PC-3 (cell line): ENCODE results near the gene CYTH2. TPM values are rescaled to one million over a fixed set of nuclear protein-coding genes. Genes with fewer than 3 reads are reported as not detected.

Experiments
- ATAC-seq: fragments of 200-7000 bp; cut with Tn5 transposase; 2 replicates; pipeline ENCODE4 v1.9.1; 2020; ENCODE audit warnings: mild to moderate bottlenecking, moderate library complexity
- BruUV-seq: library from RNA; stranded (reverse); fragments of 400-500 nt; replicated peaks from 2 replicates; lab custom pipeline; 2021; lab: Mats Ljungman, UMichigan
- CTCF ChIA-PET: fragments of 300-600 bp; sonication (Branson Sonifier 250); formaldehyde crosslinking; loops from one replicate; lab custom pipeline; 2022; ENCODE audit warnings: antibody characterized with exemption; lab: Charles Lee
- POLR2A ChIA-PET: fragments of 300-600 bp; sonication (Branson Sonifier 250); formaldehyde crosslinking; loops from one replicate; lab custom pipeline; 2022; ENCODE audit warnings: antibody characterized with exemption; ENCODE audit not compliant: unreplicated experiment; lab: Charles Lee
- DNase-seq: peaks from one replicate; pipeline ENCODE4 v3.0.0-alpha.2; 2015
- H2AFZ ChIP-seq: fragments of 300-600 bp; sonication (generic); 2 replicates; pipeline ENCODE4 v1.6.0; 2016; ENCODE audit warnings: antibody characterized with exemption, low read length
- H3F3A ChIP-seq: fragments of 300-600 bp; sonication (generic); one replicate; pipeline ENCODE4 v1.6.0; 2017; ENCODE audit warnings: antibody characterized with exemption, low read length, control low read depth, mild to moderate bottlenecking; ENCODE audit not compliant: unreplicated experiment
- H3K27ac ChIP-seq: fragments of 300-600 bp; sonication (generic); 2 replicates; pipeline ENCODE4 v1.5.1; 2016; ENCODE audit warnings: mild to moderate bottlenecking, low read length
- H3K27me3 ChIP-seq: fragments of 300-600 bp; sonication (generic); 2 replicates; pipeline ENCODE4 v1.6.1; 2016; ENCODE audit warnings: low read length, mixed read lengths
- H3K36me3 ChIP-seq: fragments of 300-600 bp; sonication (generic); 2 replicates; pipeline ENCODE4 v1.6.1; 2016; ENCODE audit warnings: low read depth, mixed run types, low read length, mixed read lengths
- H3K4me1 ChIP-seq: fragments of 300-600 bp; sonication (generic); 2 replicates; pipeline ENCODE4 v1.5.1; 2016; ENCODE audit warnings: low read length; ENCODE audit not compliant: insufficient read depth
- H3K4me2 ChIP-seq: fragments of 300-600 bp; sonication (generic); 2 replicates; pipeline ENCODE4 v1.6.0; 2016; ENCODE audit warnings: low read length
- H3K4me3 ChIP-seq: fragments of 300-600 bp; sonication (generic); 2 replicates; pipeline ENCODE4 v1.5.1; 2016; ENCODE audit warnings: mild to moderate bottlenecking, low read length, mixed read lengths
- H3K79me2 ChIP-seq: fragments of 300-600 bp; sonication (generic); 2 replicates; pipeline ENCODE4 v1.6.1; 2017; ENCODE audit warnings: low read length, mixed read lengths
- H3K9ac ChIP-seq: fragments of 300-600 bp; sonication (generic); 2 replicates; pipeline ENCODE4 v1.6.0; 2016; ENCODE audit warnings: mild to moderate bottlenecking, low read length
- H3K9me2 ChIP-seq: fragments of 300-600 bp; sonication (generic); replicated peaks from 2 replicates; pipeline ENCODE4 v1.6.1; 2016; ENCODE audit warnings: mixed run types, low read length, mixed read lengths
- H3K9me3 ChIP-seq: fragments of 300-600 bp; sonication (generic); 2 replicates; pipeline ENCODE4 v1.6.1; 2016; ENCODE audit warnings: low read length, mixed read lengths
- H4K20me1 ChIP-seq: fragments of 300-600 bp; sonication (generic); 2 replicates; pipeline ENCODE4 v1.6.1; 2016; ENCODE audit warnings: low read length, mixed read lengths
- EZH2 ChIP-seq: fragments of 300-600 bp; sonication (generic); IDR thresholded peaks from one replicate; pipeline ENCODE4 v1.6.1; 2017; ENCODE audit warnings: antibody characterized with exemption, mild to moderate bottlenecking, low read length; ENCODE audit not compliant: unreplicated experiment
- EZH2phosphoT487 ChIP-seq: fragments of 300-600 bp; sonication (generic); IDR thresholded peaks from 2 replicates; pipeline ENCODE4 v1.6.1; 2018; ENCODE audit warnings: mild to moderate bottlenecking, antibody characterized with exemption, low read length, borderline replicate concordance
- intact Hi-C: fragments of 100-400 bp; cut with micrococcal nuclease; formaldehyde crosslinking; loops from 2 replicates; pipeline ENCODE4 v1.9.0; 2023
- total RNA-seq: library from RNA; depleted of rRNA; stranded (reverse); fragments of >200 nt; gene quantifications from 2 replicates; pipeline ENCODE4 v1.2.3, GENCODE V29; 2014
- TF ChIP-seq, protein P1 (sequence below): fragments of 300-600 bp; sonication (generic); conservative IDR thresholded peaks from 2 replicates; pipeline ENCODE4 v1.5.1; 2017; ENCODE audit warnings: antibody characterized with exemption, low read depth, mild to moderate bottlenecking, low read length

Gene CYTH2
- total RNA-seq, 1 experiment from 2014 or later, result 50.5 TPM

DNA sequence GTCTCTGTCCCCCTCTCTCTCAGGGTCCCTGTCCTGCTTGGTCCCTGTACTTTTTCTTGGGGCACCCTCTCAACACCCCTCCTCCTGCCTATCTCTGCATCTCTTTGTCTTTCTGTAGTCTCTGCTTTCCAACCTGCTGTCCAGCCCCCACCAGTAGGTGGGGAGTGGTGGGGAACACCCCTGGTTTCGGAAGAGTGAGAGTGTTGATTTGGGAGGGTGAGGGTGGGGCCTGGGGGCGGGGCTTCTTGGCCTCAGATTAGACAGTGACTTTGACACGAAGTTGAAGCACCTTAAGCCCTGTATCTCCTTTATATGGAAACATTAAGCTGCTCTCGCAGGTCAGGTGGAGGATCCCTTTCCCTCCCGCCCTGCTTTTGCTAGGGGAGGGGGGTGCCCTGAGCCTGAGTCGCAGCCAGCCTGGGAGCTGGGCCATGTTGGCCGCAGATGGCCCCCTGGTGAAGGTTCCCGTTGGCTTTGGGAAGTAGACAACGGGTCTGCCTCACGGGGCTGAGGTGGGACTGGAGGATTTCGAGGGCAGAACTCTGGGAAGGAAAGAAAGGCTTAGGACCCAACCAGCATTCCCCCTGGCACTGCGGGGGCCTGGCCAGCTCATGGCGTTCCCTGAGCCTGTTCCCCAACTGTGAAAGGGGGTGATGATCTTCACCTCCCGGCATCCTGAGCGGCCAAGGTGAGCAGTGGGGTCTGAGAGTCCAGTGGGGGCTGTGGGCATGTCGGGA lies 13.8 kb upstream of the CYTH2 start, which contains the start of gene KCNJ14:
Gene KCNJ14, plus strand, starts transcription at position 404 of the 737 bp plus-strand sequence. CDS start 6,151 bp downstream, outside the sequence.
- Histone ChIP-seq H2AFZ (no peak within 1 kb of the TSS), H3K4me2 (no peak within 1 kb of the TSS), H4K20me1 (no peaks in the 10 kb centered on the region), H3K27me3 (no peaks in the 10 kb centered on the region), H3K36me3 (peaks cover 22% of the 10 kb centered on the region), H3K79me2 (peaks cover 9% of the 10 kb centered on the region; the same call in 1 of the 2 replicates), H3K27ac (no peak within 1 kb of the TSS), H3K4me3 (no peak within 1 kb of the TSS), H3K4me1 (no peaks in the 10 kb centered on the region), H3K9me3 (no peaks in the 10 kb centered on the region), H3F3A (no peaks in the 10 kb centered on the region), H3K9ac (no peak within 1 kb of the TSS), H3K9me2 (no peaks in the 10 kb centered on the region)
- DNase-seq (no peak), ATAC-seq (no peak)
- intact Hi-C loops, result no loop called here
- CTCF ChIA-PET, result no interaction called here
- POLR2A ChIA-PET, result no interaction called here
- no peak for TF ChIP-seq EZH2phosphoT487
- TF ChIP-seq, protein P1, sequence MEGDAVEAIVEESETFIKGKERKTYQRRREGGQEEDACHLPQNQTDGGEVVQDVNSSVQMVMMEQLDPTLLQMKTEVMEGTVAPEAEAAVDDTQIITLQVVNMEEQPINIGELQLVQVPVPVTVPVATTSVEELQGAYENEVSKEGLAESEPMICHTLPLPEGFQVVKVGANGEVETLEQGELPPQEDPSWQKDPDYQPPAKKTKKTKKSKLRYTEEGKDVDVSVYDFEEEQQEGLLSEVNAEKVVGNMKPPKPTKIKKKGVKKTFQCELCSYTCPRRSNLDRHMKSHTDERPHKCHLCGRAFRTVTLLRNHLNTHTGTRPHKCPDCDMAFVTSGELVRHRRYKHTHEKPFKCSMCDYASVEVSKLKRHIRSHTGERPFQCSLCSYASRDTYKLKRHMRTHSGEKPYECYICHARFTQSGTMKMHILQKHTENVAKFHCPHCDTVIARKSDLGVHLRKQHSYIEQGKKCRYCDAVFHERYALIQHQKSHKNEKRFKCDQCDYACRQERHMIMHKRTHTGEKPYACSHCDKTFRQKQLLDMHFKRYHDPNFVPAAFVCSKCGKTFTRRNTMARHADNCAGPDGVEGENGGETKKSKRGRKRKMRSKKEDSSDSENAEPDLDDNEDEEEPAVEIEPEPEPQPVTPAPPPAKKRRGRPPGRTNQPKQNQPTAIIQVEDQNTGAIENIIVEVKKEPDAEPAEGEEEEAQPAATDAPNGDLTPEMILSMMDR, result no peak
- no peak for TF ChIP-seq EZH2
- no TSS peak for BruUV-seq

DNA sequence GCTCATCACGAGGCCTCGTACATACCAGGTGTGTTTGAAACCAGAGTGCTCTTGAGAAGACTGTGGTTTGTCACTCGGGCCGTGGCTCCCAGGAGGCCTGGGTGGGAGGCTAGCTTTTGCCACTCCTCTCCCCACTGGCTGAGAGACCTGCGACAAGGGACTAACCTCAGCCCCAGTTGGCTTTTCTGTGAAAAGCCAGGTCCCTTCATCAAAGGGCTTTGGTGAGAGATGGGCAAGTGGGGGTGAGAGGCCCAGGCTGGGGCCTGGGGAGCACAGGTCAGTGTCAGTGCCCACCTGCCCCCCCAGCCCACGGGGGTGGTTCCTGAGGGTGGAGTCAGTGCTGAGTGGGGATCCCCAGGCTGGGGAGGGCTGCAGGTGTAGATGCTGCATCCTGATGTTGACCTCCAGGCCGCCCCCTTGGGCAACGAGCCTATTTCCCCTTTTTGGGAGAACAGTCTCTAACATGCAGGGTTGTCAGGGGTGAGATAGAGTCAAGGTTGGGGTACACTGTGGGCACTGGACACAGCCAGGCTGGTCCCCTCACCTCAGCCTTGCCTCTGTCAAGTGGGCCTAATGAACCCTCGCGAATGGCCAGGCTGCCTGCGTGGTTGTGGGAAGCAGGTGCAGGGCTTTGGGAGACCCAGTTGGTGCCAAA lies 13.1 kb upstream of the CYTH2 start:
- ChIA-PET POLR2A (no interaction called here), CTCF (no interaction called here)
- Histone ChIP-seq H3K4me1 (no peaks in the 10 kb centered on the region), H3K79me2 (peaks cover 9% of the 10 kb centered on the region; the same call in 1 of the 2 replicates), H4K20me1 (no peaks in the 10 kb centered on the region), H3F3A (no peaks in the 10 kb centered on the region), H3K4me2 (no peak overlapping the region), H2AFZ (no peak overlapping the region), H3K27ac (no peak overlapping the region), H3K9me2 (no peaks in the 10 kb centered on the region), H3K4me3 (no peak overlapping the region), H3K9ac (no peak overlapping the region), H3K27me3 (no peaks in the 10 kb centered on the region), H3K9me3 (no peaks in the 10 kb centered on the region), H3K36me3 (peaks cover 15% of the 10 kb centered on the region; the same call in 1 of the 2 replicates)
- DNase-seq, result no peak
- intact Hi-C loops, result no loop called here
- TF ChIP-seq EZH2 (no peak), EZH2phosphoT487 (no peak)
- TF ChIP-seq, protein P1, result no peak
- no peak for ATAC-seq
- BruUV-seq, result no TSS peak

DNA sequence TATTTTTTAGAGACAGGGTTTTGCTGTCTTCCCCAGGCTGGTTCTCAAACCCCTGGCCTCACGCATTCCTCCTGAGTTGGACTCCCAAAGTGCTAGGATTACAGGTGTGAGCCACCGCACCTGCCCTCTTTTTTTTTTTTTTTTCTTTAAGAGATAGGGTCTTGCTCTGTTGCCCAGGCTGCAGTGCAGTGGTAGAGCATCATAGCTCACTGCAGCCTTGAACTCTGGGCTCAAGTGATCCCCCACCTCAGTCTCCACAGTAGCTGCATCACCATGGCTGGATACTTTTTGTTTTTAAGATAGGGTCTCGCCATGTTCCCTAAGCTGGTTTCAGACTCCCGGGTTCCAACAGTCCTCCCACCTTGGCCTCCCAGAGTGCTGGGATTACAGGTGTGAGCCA lies 12.3 kb upstream of the CYTH2 start:
- CTCF ChIA-PET, result no interaction called here
- TF ChIP-seq EZH2, result no peak
- TF ChIP-seq, protein P1, result no peak
- no peak for TF ChIP-seq EZH2phosphoT487
- no peaks in the 10 kb centered on the region for H3K9me3 ChIP-seq
- no peak overlapping the region for H3K9ac ChIP-seq
- POLR2A ChIA-PET, result no interaction called here
- peaks cover 9% of the 10 kb centered on the region; the same call in 1 of the 2 replicates for H3K79me2 ChIP-seq
- H3K9me2 ChIP-seq, result no peaks in the 10 kb centered on the region
- no peak overlapping the region for H3K4me2 ChIP-seq
- no peaks in the 10 kb centered on the region for H3F3A ChIP-seq
- no TSS peak for BruUV-seq
- H2AFZ ChIP-seq, result no peak overlapping the region
- no peaks in the 10 kb centered on the region for H4K20me1 ChIP-seq
- no peaks in the 10 kb centered on the region for H3K4me1 ChIP-seq
- H3K27ac ChIP-seq, result no peak overlapping the region
- DNase-seq, result no peak
- H3K27me3 ChIP-seq, result no peaks in the 10 kb centered on the region
- no peak for ATAC-seq
- no peak overlapping the region for H3K4me3 ChIP-seq
- H3K36me3 ChIP-seq, result peaks cover 7% of the 10 kb centered on the region; the same call in 1 of the 2 replicates
- intact Hi-C loops, result no loop called here
